Lung (tissue), 12 donors: ENCODE measurements around the gene SOD1. TPM values are rescaled to one million over a fixed set of nuclear protein-coding genes. Genes with fewer than 3 reads are reported as not detected.
A peak's percentile ranks its signal among the peaks of the same experiment; 100 is the strongest.

ENCODE experiments used
- ATAC-seq: fragments of 200-7000 bp; cut with Tn5 transposase; one replicate; pipeline ENCODE4 v1.9.1; 2020; ENCODE audit warnings: moderate number of reproducible peaks; ENCODE audit not compliant: insufficient read depth, low FRiP score
- DNase-seq, 3 donors: peaks; one replicate each; pipeline ENCODE4 v3.0.0-alpha.2; 2013 to 2017
- H3K27ac ChIP-seq, 2 donors: one replicate each; pipeline ENCODE4 v1.5.1; 2013; ENCODE audit warnings: mild to moderate bottlenecking in 2 of 2, moderate library complexity in 2 of 2, control low read depth in 1 of 2, inconsistent platforms in 1 of 2, low read depth in 1 of 2, low read length in 1 of 2
- H3K27me3 ChIP-seq, 3 donors: one replicate each; pipeline ENCODE4 v1.5.1; 2013; ENCODE audit warnings: low read length in 2 of 3; ENCODE audit not compliant: control insufficient read depth in 3 of 3, insufficient read depth in 3 of 3
- H3K36me3 ChIP-seq, 4 donors: one replicate each; pipeline ENCODE4 v1.5.1; 2013; ENCODE audit warnings: low read length in 4 of 4, mild to moderate bottlenecking in 1 of 4, moderate library complexity in 1 of 4; ENCODE audit not compliant: control insufficient read depth in 4 of 4, insufficient read depth in 4 of 4
- H3K4me1 ChIP-seq, 5 donors: one replicate each; pipeline ENCODE4 v1.5.1; 2013; ENCODE audit warnings: low read length in 5 of 5, mild to moderate bottlenecking in 2 of 5, moderate library complexity in 1 of 5; ENCODE audit not compliant: control insufficient read depth in 5 of 5, insufficient read depth in 5 of 5
- H3K4me3 ChIP-seq: one replicate; pipeline ENCODE4 v1.5.1; 2013; ENCODE audit warnings: mild to moderate bottlenecking, control low read depth, moderate library complexity
- H3K9ac ChIP-seq, 2 donors: one replicate each; pipeline ENCODE4 v1.5.1; 2013; ENCODE audit warnings: low read length in 2 of 2, control low read depth in 1 of 2; ENCODE audit not compliant: insufficient read depth in 1 of 2
- H3K9me3 ChIP-seq, 4 donors: one replicate each; pipeline ENCODE4 v1.5.1; 2013; ENCODE audit warnings: low read length in 3 of 4, mild to moderate bottlenecking in 1 of 4, moderate library complexity in 1 of 4; ENCODE audit not compliant: control insufficient read depth in 4 of 4, insufficient read depth in 3 of 4
- CTCF ChIP-seq: IDR thresholded peaks from 2 replicates; pipeline ENCODE4 v1.5.1; 2012; ENCODE audit warnings: mild to moderate bottlenecking; ENCODE audit errors: control extremely low read depth, extremely low read depth
- WGBS, 2 donors: extraction: QIAGEN DNeasy Blood & Tissue Kit; methylation state at CpG; one replicate each; pipeline ENCODE4 v1.1.7; 2013; 5-methylcytosine and 5-hydroxymethylcytosine counted together
- polyA plus RNA-seq, 2 donors: library from polyadenylated mRNA; stranded (reverse); fragments of 200-250 nt; gene quantifications; one replicate each; pipeline ENCODE4 v1.2.1, GENCODE V29; 2013
- total RNA-seq, 2 donors: library from RNA; depleted of rRNA in 1 of 2; stranded (reverse); fragments of >200 nt in 1 of 2; gene quantifications; one replicate each; pipeline ENCODE4 v1.2.1, GENCODE V29; 2014 to 2021
- donor health status: control.
- donor health status: control.
- donor health status: Bipolar disorder and iron deficiency.
- donor health status: healthy.
- donor health status: DM: yes; HTN: yes; CAD: no.

The SOD1 gene
- total and polyA plus RNA-seq, 4 donors = 90.3 to 315 (median 169) TPM

- H3K27ac ChIP-seq = peak overlapping the region in 1 of 2 donors; percentile 41
- 2% methylated on average over 18 of the region's 18 CpGs for WGBS, 2 donors
- peak; percentile 2 for ATAC-seq
- H3K27me3 ChIP-seq = no peaks in the 10 kb centered on the region
- H3K4me1 ChIP-seq = peaks cover 0 to 17% (median 8%) of the 10 kb centered on the region in 5 donors
- no peak for TF ChIP-seq CTCF
- no peaks in the 10 kb centered on the region for H3K9me3 ChIP-seq
- no peak for DNase-seq
- H3K9ac ChIP-seq = peak overlapping the region in 1 of 2 donors; percentile 26
- peaks cover under 1 to 11% (median 7%) of the 10 kb centered on the region in 4 donors for H3K36me3 ChIP-seq
- H3K4me3 ChIP-seq = peak overlapping the region; percentile 18
Measured at GRCh38 chr21:31659286-31659535, 282 bp upstream of the SOD1 start.

- DNase-seq (peak in 1 of 3 donors; percentile 62), ATAC-seq (peak; percentile 9)
- H3K4me3 ChIP-seq = peak overlapping the region; percentile 90
- no peaks in the 10 kb centered on the region for H3K27me3 ChIP-seq
- no peaks in the 10 kb centered on the region for H3K9me3 ChIP-seq
- H3K9ac ChIP-seq = peak overlapping the region in 1 of 2 donors; percentile 85
- TF ChIP-seq CTCF = no peak
- WGBS, 2 donors = 0 to 1% methylated on average over 12 of the region's 12 CpGs
- peaks cover 2 to 12% (median 8%) of the 10 kb centered on the region in 4 donors for H3K36me3 ChIP-seq
- peaks cover 0 to 17% (median 8%) of the 10 kb centered on the region in 5 donors for H3K4me1 ChIP-seq
- peak overlapping the region; percentile 92 to 98 for H3K27ac ChIP-seq
Measured at GRCh38 chr21:31660259-31660565, 719 bp downstream of the SOD1 start.

- 32 to 46% methylated on average over 8 of the region's 8 CpGs for WGBS, 2 donors
- Histone ChIP-seq H3K9ac (peak overlapping the region in 1 of 2 donors; percentile 85), H3K36me3 (peaks cover 2 to 16% (median 10%) of the 10 kb centered on the region in 4 donors), H3K27ac (peak overlapping the region in 1 of 2 donors; percentile 92), H3K4me1 (peaks cover 2 to 17% (median 8%) of the 10 kb centered on the region in 5 donors), H3K27me3 (no peaks in the 10 kb centered on the region), H3K9me3 (no peaks in the 10 kb centered on the region), H3K4me3 (peak overlapping the region; percentile 90)
- TF ChIP-seq CTCF = no peak
- DNase-seq (peak in 1 of 3 donors; percentile 23), ATAC-seq (no peak)
Measured at GRCh38 chr21:31660591-31660990, 1.1 kb downstream of the SOD1 start.

- H3K36me3 ChIP-seq = peaks cover 11 to 32% (median 18%) of the 10 kb centered on the region in 4 donors
Measured at GRCh38 chr21:31663584-31664249, 4.2 kb downstream of the SOD1 start.

More at GRCh38 chr21:31663584-31664249, 4.2 kb downstream of the SOD1 start:
- 90 to 91% methylated on average over 7 of the region's 7 CpGs for WGBS, 2 donors
- peaks cover 2 to 17% (median 8%) of the 10 kb centered on the region in 5 donors for H3K4me1 ChIP-seq
- no peaks in the 10 kb centered on the region for H3K27me3 ChIP-seq
- no peak overlapping the region for H3K4me3 ChIP-seq
- H3K27ac ChIP-seq = no peak overlapping the region
- no peaks in the 10 kb centered on the region for H3K9me3 ChIP-seq
- peak overlapping the region in 1 of 2 donors; percentile 16 for H3K9ac ChIP-seq
- DNase-seq (no peak), ATAC-seq (no peak)
- no peak for TF ChIP-seq CTCF
